SU-DHL-6 (cell line): Measurements from ENCODE around the gene TLR9.

ENCODE experiments used
- H2AFZ ChIP-seq: fragments of 200-600 bp; sonication (generic); 2 replicates; pipeline ENCODE4 v1.6.1; 2014; ENCODE audit warnings: low read depth, mild to moderate bottlenecking, moderate library complexity, mixed read lengths, antibody characterized with exemption, low read length; ENCODE audit not compliant: severe bottlenecking
- H3F3A ChIP-seq: fragments of 200-600 bp; shearing (Covaris generic); 2 replicates; pipeline ENCODE4 v1.6.0; 2016; ENCODE audit warnings: antibody characterized with exemption, mild to moderate bottlenecking; ENCODE audit not compliant: insufficient read depth
- H3K27ac ChIP-seq: fragments of 200-600 bp; sonication (generic); 2 replicates; pipeline ENCODE4 v1.5.1; 2016; ENCODE audit warnings: low read depth, mild to moderate bottlenecking, low read length, moderate library complexity, mixed read lengths
- H3K27me3 ChIP-seq: fragments of 200-600 bp; sonication (generic), shearing (Covaris generic); 2 replicates; pipeline ENCODE4 v1.6.0; 2014; ENCODE audit warnings: mild to moderate bottlenecking, low read length
- H3K36me3 ChIP-seq: fragments of 200-600 bp; sonication (generic); 2 replicates; pipeline ENCODE4 v1.6.1; 2014; ENCODE audit warnings: mild to moderate bottlenecking, low read length, mixed read lengths
- H3K4me2 ChIP-seq: fragments of 300-600, 200-600 bp; shearing (Covaris generic), sonication (generic); 2 replicates; pipeline ENCODE4 v1.6.0; 2014; ENCODE audit warnings: low read length, low read depth, mild to moderate bottlenecking; ENCODE audit not compliant: poor library complexity, severe bottlenecking
- H3K4me3 ChIP-seq: fragments of 200-600 bp; sonication (generic); 2 replicates; pipeline ENCODE4 v1.5.1; 2014; ENCODE audit warnings: antibody characterized with exemption, low read length, mild to moderate bottlenecking, mixed read lengths; ENCODE audit not compliant: insufficient read depth, poor library complexity, severe bottlenecking
- H3K79me2 ChIP-seq: fragments of 200-600 bp; sonication (generic); 2 replicates; pipeline ENCODE4 v1.6.1; 2014; ENCODE audit warnings: mild to moderate bottlenecking, low read length, moderate library complexity; ENCODE audit not compliant: insufficient read depth
- H3K9ac ChIP-seq: fragments of 200-600 bp; sonication (generic); 2 replicates; pipeline ENCODE4 v1.7.0; 2014; ENCODE audit warnings: mild to moderate bottlenecking, low read length
- H3K9me2 ChIP-seq: fragments of 200-600 bp; sonication (generic); replicated peaks from 2 replicates; pipeline ENCODE4 v1.6.1; 2014; ENCODE audit warnings: low read length; ENCODE audit not compliant: insufficient read depth
- H3K9me3 ChIP-seq: fragments of 200-600 bp; sonication (generic); 2 replicates; pipeline ENCODE4 v1.6.1; 2014; ENCODE audit warnings: low read length, mixed read lengths; ENCODE audit not compliant: insufficient read depth
- H4K20me1 ChIP-seq: fragments of 200-600 bp; sonication (generic); 2 replicates; pipeline ENCODE4 v1.6.1; 2014; ENCODE audit warnings: low read depth, mild to moderate bottlenecking, antibody characterized with exemption, low read length, moderate library complexity, mixed read lengths
- EZH2phosphoT487 ChIP-seq: fragments of 200-600 bp; sonication (generic), shearing (Covaris generic); conservative IDR thresholded peaks from 2 replicates; pipeline ENCODE4 v1.6.1; 2018; ENCODE audit warnings: mild to moderate bottlenecking, antibody characterized with exemption, low read length, moderate library complexity, mixed read lengths
- TF ChIP-seq, protein P1 (sequence below): fragments of 200-600 bp; sonication (generic); IDR thresholded peaks from one replicate; pipeline ENCODE4 v1.5.1; 2017; ENCODE audit warnings: antibody characterized with exemption, mild to moderate bottlenecking, low read length, moderate library complexity; ENCODE audit not compliant: insufficient read depth, poor library complexity, severe bottlenecking

Gene TLR9

DNA sequence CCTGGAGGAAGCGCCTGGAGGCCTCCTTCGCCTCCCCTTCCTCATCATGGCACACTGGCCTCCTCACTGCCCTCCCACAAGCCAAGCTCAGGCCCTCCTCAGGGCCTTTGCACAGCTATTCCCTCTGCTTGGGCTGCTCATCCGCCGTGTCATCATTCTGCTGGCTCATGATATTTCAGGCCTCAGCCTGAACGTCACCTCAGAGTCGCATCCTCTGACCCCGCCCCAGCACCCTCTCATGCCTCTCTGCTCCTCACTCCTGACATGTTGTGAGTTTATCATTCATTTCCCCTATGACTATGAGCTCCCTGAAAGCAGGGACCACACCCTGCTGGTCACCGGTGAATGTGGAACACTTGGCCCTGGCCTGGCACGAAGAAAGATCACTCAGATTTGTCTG, 50.5 kb downstream of the TLR9 start:
- no peak for TF ChIP-seq EZH2phosphoT487
- TF ChIP-seq, protein P1, sequence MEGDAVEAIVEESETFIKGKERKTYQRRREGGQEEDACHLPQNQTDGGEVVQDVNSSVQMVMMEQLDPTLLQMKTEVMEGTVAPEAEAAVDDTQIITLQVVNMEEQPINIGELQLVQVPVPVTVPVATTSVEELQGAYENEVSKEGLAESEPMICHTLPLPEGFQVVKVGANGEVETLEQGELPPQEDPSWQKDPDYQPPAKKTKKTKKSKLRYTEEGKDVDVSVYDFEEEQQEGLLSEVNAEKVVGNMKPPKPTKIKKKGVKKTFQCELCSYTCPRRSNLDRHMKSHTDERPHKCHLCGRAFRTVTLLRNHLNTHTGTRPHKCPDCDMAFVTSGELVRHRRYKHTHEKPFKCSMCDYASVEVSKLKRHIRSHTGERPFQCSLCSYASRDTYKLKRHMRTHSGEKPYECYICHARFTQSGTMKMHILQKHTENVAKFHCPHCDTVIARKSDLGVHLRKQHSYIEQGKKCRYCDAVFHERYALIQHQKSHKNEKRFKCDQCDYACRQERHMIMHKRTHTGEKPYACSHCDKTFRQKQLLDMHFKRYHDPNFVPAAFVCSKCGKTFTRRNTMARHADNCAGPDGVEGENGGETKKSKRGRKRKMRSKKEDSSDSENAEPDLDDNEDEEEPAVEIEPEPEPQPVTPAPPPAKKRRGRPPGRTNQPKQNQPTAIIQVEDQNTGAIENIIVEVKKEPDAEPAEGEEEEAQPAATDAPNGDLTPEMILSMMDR = no peak
- H3K4me2 ChIP-seq = no peak overlapping the region
- H3K36me3 ChIP-seq = no peaks in the 10 kb centered on the region
- H3K79me2 ChIP-seq = no peaks in the 10 kb centered on the region
- H3K9me2 ChIP-seq = no peaks in the 10 kb centered on the region
- H3K4me3 ChIP-seq = no peak overlapping the region
- H3K27me3 ChIP-seq = no peaks in the 10 kb centered on the region
- H4K20me1 ChIP-seq = no peaks in the 10 kb centered on the region
- no peaks in the 10 kb centered on the region for H3F3A ChIP-seq
- H3K9me3 ChIP-seq = no peaks in the 10 kb centered on the region
- no peak overlapping the region for H2AFZ ChIP-seq
- H3K27ac ChIP-seq = no peak overlapping the region
- no peak overlapping the region for H3K9ac ChIP-seq

DNA sequence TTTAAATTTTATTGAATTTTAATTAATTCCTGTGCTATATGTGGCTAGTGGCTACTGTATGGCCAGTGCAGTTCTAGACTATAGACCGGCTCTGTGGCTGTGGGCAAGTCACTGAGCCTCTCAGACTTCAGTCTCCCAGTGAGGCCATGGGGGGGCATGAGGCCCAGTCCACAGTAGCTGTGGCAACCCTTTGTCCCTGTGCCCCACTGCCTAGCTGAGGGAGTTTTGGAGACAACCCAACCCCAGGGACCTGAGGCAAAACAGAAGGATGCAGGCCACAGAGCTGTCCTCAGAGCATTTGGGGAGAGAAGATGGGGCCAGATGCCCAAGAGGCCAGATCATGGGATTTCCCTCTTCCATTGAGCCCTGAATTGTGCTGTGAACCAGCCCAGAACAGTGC, 52.3 kb downstream of the TLR9 start:
- H4K20me1 ChIP-seq = no peaks in the 10 kb centered on the region
- no peaks in the 10 kb centered on the region for H3K27me3 ChIP-seq
- H3F3A ChIP-seq = no peaks in the 10 kb centered on the region
- no peaks in the 10 kb centered on the region for H3K36me3 ChIP-seq
- H3K9me2 ChIP-seq = no peaks in the 10 kb centered on the region
- no peak overlapping the region for H2AFZ ChIP-seq
- no peak overlapping the region for H3K9ac ChIP-seq
- no peak overlapping the region for H3K27ac ChIP-seq
- H3K9me3 ChIP-seq = no peaks in the 10 kb centered on the region
- no peak overlapping the region for H3K4me3 ChIP-seq
- TF ChIP-seq, protein P1 = no peak
- TF ChIP-seq EZH2phosphoT487 = no peak
- H3K4me2 ChIP-seq = no peak overlapping the region
- no peaks in the 10 kb centered on the region for H3K79me2 ChIP-seq

DNA sequence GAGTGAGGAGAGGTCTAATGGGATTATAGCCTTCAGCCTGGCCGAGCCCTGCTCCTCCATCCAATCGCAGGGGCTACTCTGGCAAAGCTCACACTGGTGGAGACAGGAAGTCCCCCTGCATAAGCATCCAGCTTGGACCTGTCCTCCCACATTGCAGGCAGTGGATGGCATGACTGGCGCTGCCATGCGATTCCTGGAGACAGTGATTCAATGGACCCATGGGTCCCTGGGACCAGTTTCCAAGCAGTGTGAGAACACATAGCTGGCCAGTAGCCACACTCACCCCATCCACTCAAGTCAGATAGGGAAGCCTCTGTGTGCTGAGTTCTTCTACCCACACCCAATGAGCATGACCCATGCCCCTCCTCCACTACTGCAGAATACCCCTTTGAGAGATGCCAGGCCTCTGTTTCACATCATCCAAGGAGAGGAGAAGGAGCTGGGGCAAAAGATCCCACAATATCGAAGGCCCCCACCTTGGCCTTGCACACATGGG, 53.1 kb downstream of the TLR9 start:
- Histone ChIP-seq H3K4me2 (no peak overlapping the region), H4K20me1 (no peaks in the 10 kb centered on the region), H3K27ac (no peak overlapping the region), H3K9me3 (no peaks in the 10 kb centered on the region), H3K79me2 (no peaks in the 10 kb centered on the region), H3K36me3 (no peaks in the 10 kb centered on the region), H3K4me3 (no peak overlapping the region), H3K27me3 (no peaks in the 10 kb centered on the region), H3K9ac (no peak overlapping the region), H2AFZ (no peak overlapping the region), H3K9me2 (no peaks in the 10 kb centered on the region), H3F3A (no peaks in the 10 kb centered on the region)
- no peak for TF ChIP-seq EZH2phosphoT487
- TF ChIP-seq, protein P1 = no peak
